ENCODE measurements around the gene LETM1.

DNA sequence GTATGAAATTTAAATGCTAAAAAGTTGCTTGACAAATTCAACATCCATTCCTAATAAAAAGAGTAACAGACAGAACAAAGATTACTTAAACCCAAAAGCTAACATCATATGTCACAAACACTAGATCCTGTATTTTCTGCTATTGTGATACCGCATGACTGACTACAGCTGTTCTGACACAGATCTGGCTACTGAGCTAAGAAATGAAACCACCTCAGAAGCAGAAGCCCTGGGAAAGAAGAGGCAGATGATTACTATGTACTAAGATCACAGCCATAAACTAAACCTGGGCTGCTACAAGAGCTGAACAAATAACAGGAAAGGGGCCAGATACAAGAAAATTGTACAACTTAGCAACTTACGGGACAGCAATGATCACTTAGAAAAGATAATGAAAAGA, 9.4 kb downstream of the LETM1 start:
- no peak for TF ChIP-seq CTCF (conservative IDR thresholded peaks at IDR 0.05 in 1 of 2, IDR thresholded peaks at IDR 0.05 in 1 of 2; ENCODE audit: low read depth in 1 of 2, low read length in 2 of 2)
- no peak for TF ChIP-seq EZH2 (IDR thresholded peaks at IDR 0.05; ENCODE audit: low read length, missing control alignments)

Data from fibroblast of lung (primary cell).